Sigmoid colon (tissue), 4 donors: ENCODE data around the gene EML6.

Experiments
- EP300 ChIP-seq, 4 donors: sonication (generic); formaldehyde crosslinking; IDR thresholded peaks; one replicate each; pipeline ENCODE4 v1.6.1; 2017; ENCODE audit warnings: antibody characterized with exemption in 4 of 4
- POLR2A ChIP-seq, 2 donors: fragments of 450-650 bp; IDR thresholded peaks; one replicate each; pipeline ENCODE4 v1.6.1; 2016; ENCODE audit warnings: antibody characterized with exemption in 2 of 2, mild to moderate bottlenecking in 2 of 2, moderate library complexity in 2 of 2
- POLR2AphosphoS5 ChIP-seq, 4 donors: sonication (generic); formaldehyde crosslinking; IDR thresholded peaks; one replicate each; pipeline ENCODE4 v1.6.1; 2017; ENCODE audit warnings: antibody characterized with exemption in 4 of 4
- TF ChIP-seq, protein P1 (sequence below), 4 experiments: fragments of 450-650 bp in 3 of 4; fragments of 200-600 bp in 1 of 4; IDR thresholded peaks; one replicate each; pipeline ENCODE4 v1.5.1; 2016 to 2019; ENCODE audit warnings: antibody characterized with exemption in 4 of 4, mild to moderate bottlenecking in 3 of 4, moderate library complexity in 2 of 4

DNA sequence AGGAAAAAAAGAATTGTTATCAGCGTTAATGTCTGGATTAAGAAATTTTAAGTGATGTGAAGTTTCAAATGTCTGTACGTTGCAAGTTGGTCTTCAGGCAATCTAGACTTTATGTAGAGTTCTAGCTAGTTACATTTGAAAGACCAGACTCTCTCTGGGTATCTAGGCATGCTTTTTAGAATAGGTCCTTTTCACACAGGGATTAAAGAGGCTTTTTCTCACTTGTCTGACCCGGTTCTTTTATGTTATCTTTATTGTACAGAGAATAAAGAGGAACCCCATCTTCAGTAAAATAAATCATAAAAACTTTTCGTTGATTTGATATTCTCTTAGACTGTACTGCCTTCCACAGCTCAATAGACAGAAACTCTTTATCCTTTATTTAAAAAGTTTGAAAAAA, 8.5 kb upstream of the EML6 start:
- TF ChIP-seq, protein P1, sequence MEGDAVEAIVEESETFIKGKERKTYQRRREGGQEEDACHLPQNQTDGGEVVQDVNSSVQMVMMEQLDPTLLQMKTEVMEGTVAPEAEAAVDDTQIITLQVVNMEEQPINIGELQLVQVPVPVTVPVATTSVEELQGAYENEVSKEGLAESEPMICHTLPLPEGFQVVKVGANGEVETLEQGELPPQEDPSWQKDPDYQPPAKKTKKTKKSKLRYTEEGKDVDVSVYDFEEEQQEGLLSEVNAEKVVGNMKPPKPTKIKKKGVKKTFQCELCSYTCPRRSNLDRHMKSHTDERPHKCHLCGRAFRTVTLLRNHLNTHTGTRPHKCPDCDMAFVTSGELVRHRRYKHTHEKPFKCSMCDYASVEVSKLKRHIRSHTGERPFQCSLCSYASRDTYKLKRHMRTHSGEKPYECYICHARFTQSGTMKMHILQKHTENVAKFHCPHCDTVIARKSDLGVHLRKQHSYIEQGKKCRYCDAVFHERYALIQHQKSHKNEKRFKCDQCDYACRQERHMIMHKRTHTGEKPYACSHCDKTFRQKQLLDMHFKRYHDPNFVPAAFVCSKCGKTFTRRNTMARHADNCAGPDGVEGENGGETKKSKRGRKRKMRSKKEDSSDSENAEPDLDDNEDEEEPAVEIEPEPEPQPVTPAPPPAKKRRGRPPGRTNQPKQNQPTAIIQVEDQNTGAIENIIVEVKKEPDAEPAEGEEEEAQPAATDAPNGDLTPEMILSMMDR (IDR thresholded peaks at IDR 0.05): no peak
- no peak for TF ChIP-seq EP300 (IDR thresholded peaks at IDR 0.05)
- TF ChIP-seq POLR2A (IDR thresholded peaks at IDR 0.05): no peak
- TF ChIP-seq POLR2AphosphoS5 (IDR thresholded peaks at IDR 0.05): no peak
